GM19328 (cell line): ENCODE data around the gene PSMD13.

Source experiments
- ATAC-seq: cut with Tn5 transposase; IDR thresholded peaks from one replicate; pipeline ENCODE4 v1.9.1; 2021; ENCODE audit warnings: mild to moderate bottlenecking, moderate library complexity; ENCODE audit not compliant: unreplicated experiment

PSMD13 gene

GRCh38 chr11:241634-242033, 4.9 kb downstream of the PSMD13 start:
- ATAC-seq: no peak

- no peak for ATAC-seq
Observed at GRCh38 chr11:244376-244775, 7.6 kb downstream of the PSMD13 start.

GRCh38 chr11:249062-249461, 12.3 kb downstream of the PSMD13 start:
- no peak for ATAC-seq

- ATAC-seq: no peak
Observed at GRCh38 chr11:250274-250673, 13.5 kb downstream of the PSMD13 start.

GRCh38 chr11:250740-251299, 14.0 kb downstream of the PSMD13 start:
- no peak for ATAC-seq

- no peak for ATAC-seq
Observed at GRCh38 chr11:251550-251949, 14.8 kb downstream of the PSMD13 start.

GRCh38 chr11:252666-253065, 15.9 kb downstream of the PSMD13 start:
- no peak for ATAC-seq

- ATAC-seq: no peak
Observed at GRCh38 chr11:253160-253885, 16.5 kb downstream of the PSMD13 start.

GRCh38 chr11:253886-254270, 17.1 kb downstream of the PSMD13 start:
- no peak for ATAC-seq

GRCh38 chr11:255176-255575, 18.4 kb downstream of the PSMD13 start:
- ATAC-seq: no peak

- ATAC-seq: no peak
Observed at GRCh38 chr11:255816-256215, 19.0 kb downstream of the PSMD13 start.

GRCh38 chr11:256952-257737, 20.4 kb downstream of the PSMD13 start:
- ATAC-seq: no peak

GRCh38 chr11:257766-258493, 21.2 kb downstream of the PSMD13 start:
- ATAC-seq: no peak

GRCh38 chr11:259413-259812, 22.6 kb downstream of the PSMD13 start:
- no peak for ATAC-seq

GRCh38 chr11:261624-262023, 24.8 kb downstream of the PSMD13 start:
- no peak for ATAC-seq

GRCh38 chr11:266676-267439, 30.1 kb downstream of the PSMD13 start:
- ATAC-seq: no peak

- no peak for ATAC-seq
Observed at GRCh38 chr11:267491-267994, 30.8 kb downstream of the PSMD13 start.

- ATAC-seq: peak; percentile 39
Observed at GRCh38 chr11:268716-269145, 32.0 kb downstream of the PSMD13 start.

- peak; percentile 61 for ATAC-seq
Observed at GRCh38 chr11:269146-269890, 32.5 kb downstream of the PSMD13 start.
